MCF 10A (cell line): Measurements from ENCODE around the gene SUSD3. TPM values are rescaled to one million over a fixed set of nuclear protein-coding genes. Genes with fewer than 3 reads are reported as not detected.
"Not testable (repeated sequence)": the region's sequence is repeated elsewhere in the genome, so short reads cannot be mapped to it uniquely, and the experiment has no call there.

Source experiments
- BruUV-seq: library from RNA; stranded (reverse); fragments of 400-500 nt; replicated peaks from 2 replicates; lab custom pipeline; 2021; lab: Mats Ljungman, UMichigan
- CTCF ChIA-PET: fragments of 300-600 bp; sonication (Branson Sonifier 250); formaldehyde crosslinking; extraction: SDS; loops from one replicate; lab custom pipeline; 2021; ENCODE audit warnings: antibody characterized with exemption, inconsistent platforms; lab: Yijun Ruan, JAX
- POLR2A ChIA-PET: fragments of 300-600, 350-650 bp; sonication (Branson Sonifier 250); formaldehyde crosslinking; extraction: SDS; loops from one replicate; lab custom pipeline; 2020; ENCODE audit warnings: antibody characterized with exemption, inconsistent platforms; lab: Yijun Ruan, JAX
- DNase-seq: peaks from one replicate; pipeline ENCODE4 v3.0.0-alpha.2; 2018; ENCODE audit not compliant: unreplicated experiment
- H3K27ac Mint-ChIP-seq: one replicate; pipeline ENCODE4 v1.8.0; 2022; ENCODE audit warnings: mild to moderate bottlenecking, low read depth, mixed read lengths; ENCODE audit not compliant: unreplicated experiment
- H3K27me3 Mint-ChIP-seq: one replicate; pipeline ENCODE4 v1.8.0; 2022; ENCODE audit warnings: mixed read lengths; ENCODE audit not compliant: insufficient read depth, unreplicated experiment
- H3K36me3 Mint-ChIP-seq: one replicate; pipeline ENCODE4 v1.8.0; 2022; ENCODE audit warnings: mild to moderate bottlenecking, moderate library complexity, mixed read lengths; ENCODE audit not compliant: insufficient read depth, unreplicated experiment
- H3K4me1 Mint-ChIP-seq: one replicate; pipeline ENCODE4 v1.8.0; 2022; ENCODE audit warnings: mixed read lengths; ENCODE audit not compliant: insufficient read depth, unreplicated experiment
- H3K4me3 Mint-ChIP-seq: one replicate; pipeline ENCODE4 v1.8.0; 2022; ENCODE audit warnings: mild to moderate bottlenecking, moderate library complexity, mixed read lengths; ENCODE audit not compliant: unreplicated experiment
- H3K9me3 Mint-ChIP-seq: one replicate; pipeline ENCODE4 v1.8.0; 2022; ENCODE audit warnings: mixed read lengths; ENCODE audit not compliant: unreplicated experiment
- intact Hi-C: fragments of 100-400 bp; cut with micrococcal nuclease; formaldehyde crosslinking; loops from 2 replicates; pipeline ENCODE4 v1.14.1; 2022
- total RNA-seq: library from RNA; stranded (reverse); gene quantifications from 2 replicates; pipeline ENCODE4 v1.2.3, GENCODE V29; 2022
- TF ChIP-seq, protein P1 (sequence below): fragments of 200-600 bp; IDR thresholded peaks from one replicate; pipeline ENCODE4 v1.8.0; 2022; ENCODE audit warnings: antibody characterized with exemption, mild to moderate bottlenecking; ENCODE audit not compliant: unreplicated experiment

SUSD3 gene
- total RNA-seq, 1 experiment from 2014 or later: not detected

DNA sequence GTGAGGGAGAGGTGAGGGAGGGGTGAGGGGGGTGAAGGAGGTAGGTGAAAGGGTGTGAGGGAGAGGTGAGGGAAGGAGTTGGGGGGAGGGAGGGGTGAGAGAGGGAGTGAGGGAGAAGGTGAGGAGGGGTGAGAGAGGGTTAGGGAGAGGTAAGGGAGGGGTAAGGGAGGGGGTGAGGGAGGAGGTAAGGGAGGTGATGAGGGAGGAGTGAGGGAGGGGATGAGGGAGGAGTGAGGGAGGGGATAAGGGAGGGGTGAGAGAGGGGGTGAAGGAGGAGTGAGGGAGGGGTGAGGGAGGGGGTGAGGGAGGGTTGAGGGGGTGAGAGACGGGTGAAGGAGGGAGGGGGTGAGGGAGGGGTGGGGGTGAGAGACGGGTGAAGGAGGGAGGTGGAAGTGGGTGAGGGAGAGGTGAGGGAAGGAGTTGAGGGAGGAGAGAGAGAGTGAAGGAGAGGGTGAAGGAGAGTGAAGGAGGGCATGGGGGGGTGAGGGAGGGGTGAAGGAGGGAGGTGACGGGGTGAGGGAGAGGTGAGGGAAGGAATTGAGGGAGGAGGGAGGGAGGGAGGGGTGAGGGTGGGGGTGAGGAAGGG lies 57.1 kb downstream of the SUSD3 start:
- no peaks in the 10 kb centered on the region for H3K27me3 Mint-ChIP-seq
- no peak overlapping the region for H3K4me3 Mint-ChIP-seq
- TF ChIP-seq, protein P1, sequence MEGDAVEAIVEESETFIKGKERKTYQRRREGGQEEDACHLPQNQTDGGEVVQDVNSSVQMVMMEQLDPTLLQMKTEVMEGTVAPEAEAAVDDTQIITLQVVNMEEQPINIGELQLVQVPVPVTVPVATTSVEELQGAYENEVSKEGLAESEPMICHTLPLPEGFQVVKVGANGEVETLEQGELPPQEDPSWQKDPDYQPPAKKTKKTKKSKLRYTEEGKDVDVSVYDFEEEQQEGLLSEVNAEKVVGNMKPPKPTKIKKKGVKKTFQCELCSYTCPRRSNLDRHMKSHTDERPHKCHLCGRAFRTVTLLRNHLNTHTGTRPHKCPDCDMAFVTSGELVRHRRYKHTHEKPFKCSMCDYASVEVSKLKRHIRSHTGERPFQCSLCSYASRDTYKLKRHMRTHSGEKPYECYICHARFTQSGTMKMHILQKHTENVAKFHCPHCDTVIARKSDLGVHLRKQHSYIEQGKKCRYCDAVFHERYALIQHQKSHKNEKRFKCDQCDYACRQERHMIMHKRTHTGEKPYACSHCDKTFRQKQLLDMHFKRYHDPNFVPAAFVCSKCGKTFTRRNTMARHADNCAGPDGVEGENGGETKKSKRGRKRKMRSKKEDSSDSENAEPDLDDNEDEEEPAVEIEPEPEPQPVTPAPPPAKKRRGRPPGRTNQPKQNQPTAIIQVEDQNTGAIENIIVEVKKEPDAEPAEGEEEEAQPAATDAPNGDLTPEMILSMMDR: no peak
- intact Hi-C loops: no loop called here
- H3K4me1 Mint-ChIP-seq: peaks cover 37% of the 10 kb centered on the region
- peaks cover 29% of the 10 kb centered on the region for H3K36me3 Mint-ChIP-seq
- no peak for DNase-seq
- no TSS peak for BruUV-seq
- H3K27ac Mint-ChIP-seq: no peak overlapping the region
- no peaks in the 10 kb centered on the region for H3K9me3 Mint-ChIP-seq
- ChIA-PET CTCF (interaction anchor here (0.7 to 1.0 kb wide), 3 partner anchors 11 to 18 kb away, joined by 3 read pairs; partner anchors contain the start of gene NINJ1), POLR2A (interaction anchor here (0.7 to 1.8 kb wide), 3 partner anchors 18 to 130 kb away, joined by 3 to 7 read pairs (median 3); partner anchors contain the start of gene NINJ1)

DNA sequence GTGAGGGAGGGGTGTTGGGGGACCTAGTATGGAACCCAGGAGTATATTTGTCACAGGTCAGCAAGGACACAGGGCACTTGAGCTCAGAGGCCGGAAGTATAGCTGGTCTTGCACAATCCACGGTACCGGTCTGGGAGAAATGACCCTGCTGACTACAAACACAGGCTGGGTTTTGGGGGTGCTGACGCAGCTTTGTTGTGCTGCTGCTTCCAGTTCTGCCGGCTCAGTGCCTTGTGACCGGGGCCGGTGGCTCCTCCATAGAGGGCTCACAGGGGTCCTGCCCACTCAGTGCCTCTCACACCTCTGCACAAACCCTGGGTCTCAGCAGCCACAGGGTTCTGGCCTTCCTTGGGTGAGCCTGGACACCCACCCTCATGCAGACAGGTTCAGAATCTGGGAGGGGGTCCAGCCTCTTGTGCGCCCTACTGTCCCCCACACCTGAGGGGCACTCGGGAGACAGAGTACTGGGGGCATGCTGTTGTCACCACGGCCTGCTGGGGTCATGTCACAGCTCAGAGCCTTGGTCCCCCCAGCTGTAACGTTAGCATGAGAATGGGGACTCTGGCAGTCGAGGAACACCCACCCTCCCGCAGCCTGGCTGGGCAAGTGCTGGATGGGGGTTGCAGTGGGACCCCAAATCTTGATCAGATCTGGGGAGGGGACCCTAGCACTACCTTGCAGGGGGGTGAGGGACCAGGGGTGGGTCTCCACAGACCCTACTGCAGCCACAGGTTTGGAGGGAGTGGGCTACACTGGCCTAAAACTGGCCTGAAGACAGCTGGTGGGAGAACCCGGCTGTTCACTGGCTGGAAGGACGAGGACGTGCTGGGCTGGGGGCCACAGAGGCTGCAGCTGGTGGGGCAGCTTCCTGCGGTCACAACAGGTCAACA lies 57.8 kb downstream of the SUSD3 start:
- POLR2A ChIA-PET: interaction anchor here (0.7 to 1.8 kb wide), 4 partner anchors 17 to 338 kb away, joined by 3 to 7 read pairs (median 3); partner anchors contain the start of gene NINJ1
- CTCF ChIA-PET: interaction anchor here (0.7 to 1.0 kb wide), 2 partner anchors 12 to 18 kb away, joined by 3 read pairs; partner anchors contain the start of gene NINJ1
- no TSS peak for BruUV-seq

DNA sequence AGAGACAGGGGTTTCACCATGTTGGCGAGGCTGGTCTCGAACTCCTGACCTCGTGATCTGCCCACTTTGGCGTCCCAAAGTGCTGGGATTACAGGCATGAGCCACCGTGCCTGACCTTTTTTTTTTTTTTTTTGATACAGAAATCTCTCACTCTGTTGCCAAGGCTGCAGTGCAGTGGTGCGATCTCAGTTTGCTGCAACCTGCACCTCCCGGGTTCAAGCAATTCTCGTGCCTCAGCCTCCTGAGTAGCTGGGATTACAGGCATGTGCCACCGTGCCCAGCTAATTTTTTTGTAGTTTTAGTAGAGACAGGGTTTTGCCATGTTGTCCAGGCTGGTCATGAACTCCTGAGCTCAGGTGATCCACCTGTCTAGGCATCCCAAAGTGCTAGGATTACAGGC lies 59.0 kb downstream of the SUSD3 start:
- not testable (repeated sequence) for H3K27ac Mint-ChIP-seq

More for the DNA sequence above, 57.8 kb downstream of the SUSD3 start:
- Mint-ChIP-seq H3K4me3 (no peak overlapping the region), H3K27ac (no peak overlapping the region), H3K9me3 (no peaks in the 10 kb centered on the region), H3K27me3 (no peaks in the 10 kb centered on the region), H3K4me1 (peaks cover 32% of the 10 kb centered on the region), H3K36me3 (peaks cover 24% of the 10 kb centered on the region)
- DNase-seq: peak; percentile 73
- intact Hi-C loops: no loop called here
- TF ChIP-seq, protein P1: no peak

DNA sequence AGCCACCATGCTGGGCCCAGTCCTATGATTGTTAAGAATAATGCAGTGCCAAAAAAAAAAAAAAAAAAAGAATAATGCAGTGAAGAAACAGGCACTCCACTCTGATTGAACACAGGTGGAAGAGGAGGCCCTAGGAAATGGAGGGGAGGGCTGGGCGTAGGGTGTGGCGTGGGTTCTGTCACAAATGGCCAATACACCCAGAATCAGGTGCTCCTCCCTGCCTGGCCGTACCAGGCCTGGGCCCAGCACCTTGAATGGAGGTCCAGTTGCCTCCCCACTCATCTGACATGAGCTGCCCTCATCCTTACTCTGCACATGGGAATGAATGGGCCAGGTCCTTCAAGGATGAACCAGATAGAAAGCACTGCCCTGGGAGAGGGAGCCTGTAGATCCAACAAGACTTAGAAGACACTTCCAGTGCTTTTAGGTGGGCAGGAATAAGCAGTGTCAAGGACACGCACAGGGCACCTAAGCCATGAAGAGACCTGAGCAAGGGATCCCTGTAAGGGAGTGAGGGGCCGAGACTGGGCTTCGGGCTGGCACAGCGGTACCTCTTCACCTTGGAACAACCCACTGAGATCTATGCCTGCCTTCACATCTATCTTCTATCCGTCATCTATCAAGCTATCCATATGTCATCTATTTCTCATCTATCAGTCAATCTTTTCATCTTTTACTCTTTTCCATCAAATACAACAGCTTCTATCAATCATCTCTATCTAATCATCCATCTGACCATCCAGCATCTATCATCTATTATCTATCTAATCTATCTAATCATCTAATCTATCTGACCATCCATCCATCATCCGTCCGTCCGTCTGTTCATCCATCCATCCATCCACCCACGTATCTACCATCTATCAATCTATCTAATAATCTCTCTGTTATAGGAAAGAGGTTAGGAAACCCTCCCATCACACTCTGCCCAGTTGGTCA lies 59.7 kb downstream of the SUSD3 start:
- Mint-ChIP-seq H3K4me1 (peaks cover 22% of the 10 kb centered on the region), H3K4me3 (no peak overlapping the region), H3K27ac (no peak overlapping the region), H3K27me3 (no peaks in the 10 kb centered on the region), H3K36me3 (peaks cover 36% of the 10 kb centered on the region), H3K9me3 (no peaks in the 10 kb centered on the region)
- DNase-seq: no peak
- BruUV-seq: no TSS peak
- intact Hi-C loops: no loop called here
- POLR2A ChIA-PET: interaction anchor here (0.6 to 3.7 kb wide), 5 partner anchors 10 to 260 kb away, joined by 3 to 49 read pairs (median 9); partner anchors contain the start of genes CARD19 and NINJ1
- TF ChIP-seq, protein P1: no peak
- CTCF ChIA-PET: interaction anchor here (0.7 to 3.7 kb wide), 3 partner anchors 10 to 20 kb away, joined by 3 to 26 read pairs (median 3); no protein-coding TSS in a partner anchor

More for the DNA sequence above, 59.0 kb downstream of the SUSD3 start:
- Mint-ChIP-seq H3K4me1 (peaks cover 22% of the 10 kb centered on the region), H3K36me3 (peaks cover 30% of the 10 kb centered on the region)
- intact Hi-C loops, H3K9me3 Mint-ChIP-seq, H3K27me3 Mint-ChIP-seq, DNase-seq, H3K4me3 Mint-ChIP-seq, BruUV-seq: not testable (repeated sequence)
- ChIA-PET CTCF (interaction anchor here (3.7 kb wide), 1 partner anchor 9 kb away, joined by 26 read pairs; no protein-coding TSS in a partner anchor), POLR2A (interaction anchor here (3.7 kb wide), 1 partner anchor 16 kb away, joined by 49 read pairs; the partner anchor contains the start of gene NINJ1)
